GM23338 (cell line): ENCODE measurements around the gene HDDC3. TPM values are rescaled to one million over a fixed set of nuclear protein-coding genes. Genes with fewer than 3 reads are reported as not detected.

Source experiments
- ATAC-seq: fragments of 200-7000 bp; cut with Tn5 transposase; 3 replicates; pipeline ENCODE4 v1.9.1; 2020
- DNase-seq: peaks from one replicate; pipeline ENCODE4 v3.0.0-alpha.2; 2015; ENCODE audit warnings: low spot score
- H2AFZ ChIP-seq: fragments of 200-600 bp; sonication (generic); 2 replicates; pipeline ENCODE4 v1.8.0; 2016; ENCODE audit warnings: antibody characterized with exemption, mild to moderate bottlenecking, moderate library complexity
- H3F3A ChIP-seq: fragments of 200-600 bp; sonication (generic); replicated peaks from 2 replicates; pipeline ENCODE4 v1.8.0; 2017; ENCODE audit warnings: antibody characterized with exemption, mixed run types, low read depth
- H3K27ac ChIP-seq: fragments of 200-600 bp; sonication (generic); 2 replicates; pipeline ENCODE4 v1.6.1; 2016; ENCODE audit warnings: low read depth
- H3K27me3 ChIP-seq: fragments of 200-600 bp; sonication (generic); 2 replicates; pipeline ENCODE4 v1.8.0; 2016; ENCODE audit warnings: mild to moderate bottlenecking, mixed run types, moderate library complexity; ENCODE audit not compliant: insufficient read depth
- H3K36me3 ChIP-seq: fragments of 200-600 bp; sonication (generic); 2 replicates; pipeline ENCODE4 v1.8.0; 2016; ENCODE audit warnings: mild to moderate bottlenecking; ENCODE audit not compliant: insufficient read depth
- H3K4me1 ChIP-seq: fragments of 200-600 bp; sonication (generic); 2 replicates; pipeline ENCODE4 v1.8.0; 2016; ENCODE audit warnings: mild to moderate bottlenecking, moderate library complexity; ENCODE audit not compliant: insufficient read depth
- H3K4me2 ChIP-seq: fragments of 200-600 bp; sonication (generic); 2 replicates; pipeline ENCODE4 v1.7.1; 2017; ENCODE audit warnings: mixed run types
- H3K4me3 ChIP-seq: fragments of 200-600 bp; sonication (generic); 2 replicates; pipeline ENCODE4 v1.6.1; 2016; ENCODE audit warnings: mixed run types
- H3K79me2 ChIP-seq: fragments of 200-600 bp; sonication (generic); replicated peaks from 2 replicates; pipeline ENCODE4 v1.8.0; 2017; ENCODE audit warnings: mild to moderate bottlenecking; ENCODE audit not compliant: insufficient read depth
- H3K9me2 ChIP-seq: fragments of 200-600 bp; sonication (generic); 2 replicates; pipeline ENCODE4 v1.8.0; 2017; ENCODE audit not compliant: insufficient read depth
- H4K20me1 ChIP-seq: fragments of 200-600 bp; sonication (generic); replicated peaks from 2 replicates; pipeline ENCODE4 v1.8.0; 2017; ENCODE audit warnings: mild to moderate bottlenecking; ENCODE audit not compliant: insufficient read depth
- H3K27ac Mint-ChIP-seq: 2 replicates; pipeline ENCODE4 v1.8.0; 2020; ENCODE audit warnings: inconsistent platforms, mild to moderate bottlenecking, moderate library complexity, mixed read lengths
- H3K27me3 Mint-ChIP-seq: 3 replicates; pipeline ENCODE4 v1.8.0; 2022; ENCODE audit warnings: low read depth, mild to moderate bottlenecking, moderate library complexity, mixed read lengths, inconsistent platforms; ENCODE audit not compliant: insufficient read depth, poor library complexity
- H3K36me3 Mint-ChIP-seq: 3 replicates; pipeline ENCODE4 v1.8.0; 2021; ENCODE audit warnings: low read depth, mild to moderate bottlenecking, inconsistent platforms, moderate library complexity, mixed read lengths
- H3K4me1 Mint-ChIP-seq: 3 replicates; pipeline ENCODE4 v1.8.0; 2020; ENCODE audit warnings: mild to moderate bottlenecking, inconsistent platforms, mixed read lengths
- H3K4me3 Mint-ChIP-seq: 3 replicates; pipeline ENCODE4 v1.8.0; 2021; ENCODE audit warnings: moderate library complexity, mild to moderate bottlenecking, inconsistent platforms, mixed read lengths
- H3K9me3 Mint-ChIP-seq: 3 replicates; pipeline ENCODE4 v1.8.0; 2020; ENCODE audit warnings: moderate library complexity, mild to moderate bottlenecking, inconsistent platforms, mixed read lengths
- CREB1 ChIP-seq: fragments of 250-450 bp; sonication (Bioruptor Pico); IDR thresholded peaks from 2 replicates; pipeline ENCODE4 v1.5.0; 2020; ENCODE audit warnings: low read depth, mild to moderate bottlenecking, moderate library complexity
- EZH2phosphoT487 ChIP-seq: fragments of 200-600 bp; sonication (generic); IDR thresholded peaks from one replicate; pipeline ENCODE4 v1.8.1; 2018; ENCODE audit warnings: antibody characterized with exemption; ENCODE audit not compliant: unreplicated experiment
- POLR2AphosphoS5 ChIP-seq: IDR thresholded peaks from 2 replicates; pipeline ENCODE4 v1.6.1; 2016; ENCODE audit warnings: antibody characterized with exemption, low read depth
- ZNF114 ChIP-seq: fragments of 250-450 bp; sonication (Bioruptor Pico); IDR thresholded peaks from 2 replicates; pipeline ENCODE4 v1.5.0; 2020; ENCODE audit warnings: mild to moderate bottlenecking, moderate library complexity
- polyA plus RNA-seq: library from polyadenylated mRNA; unstranded; fragments of >200 nt; fragmentation: Nextera tagmentation; extraction: Ambion mirVana; gene quantifications from 2 replicates; pipeline ENCODE4 v1.2.1, GENCODE V29; 2016
- total RNA-seq: library from RNA; depleted of rRNA; stranded (reverse); fragments of >200 nt; shearing (Covaris generic); gene quantifications from 2 replicates; pipeline ENCODE4 v1.2.3, GENCODE V29; 2014
- TF ChIP-seq, protein P1 (sequence below), 2 experiments: fragments of 200-600 bp in 1 of 2; sonication (generic) in 1 of 2; conservative IDR thresholded peaks; 2 replicates each; pipeline versions ENCODE4 v1.5.1 to v1.6.1; 2016 to 2017; ENCODE audit warnings: antibody characterized with exemption in 2 of 2, low read depth in 2 of 2, mild to moderate bottlenecking in 2 of 2, moderate library complexity in 1 of 2
- TF ChIP-seq, protein P2 (sequence below): fragments of 250-450 bp; sonication (Bioruptor Pico); IDR thresholded peaks from 2 replicates; pipeline ENCODE4 v1.5.0; 2020; ENCODE audit warnings: mild to moderate bottlenecking, moderate library complexity
- TF ChIP-seq, protein P3 (sequence below): IDR thresholded peaks from 2 replicates; pipeline ENCODE4 v1.6.1; 2016; ENCODE audit warnings: antibody characterized with exemption

Gene HDDC3
- total and polyA plus RNA-seq, 2 experiments from 2014 or later, result 17.4 to 19.0 TPM

DNA sequence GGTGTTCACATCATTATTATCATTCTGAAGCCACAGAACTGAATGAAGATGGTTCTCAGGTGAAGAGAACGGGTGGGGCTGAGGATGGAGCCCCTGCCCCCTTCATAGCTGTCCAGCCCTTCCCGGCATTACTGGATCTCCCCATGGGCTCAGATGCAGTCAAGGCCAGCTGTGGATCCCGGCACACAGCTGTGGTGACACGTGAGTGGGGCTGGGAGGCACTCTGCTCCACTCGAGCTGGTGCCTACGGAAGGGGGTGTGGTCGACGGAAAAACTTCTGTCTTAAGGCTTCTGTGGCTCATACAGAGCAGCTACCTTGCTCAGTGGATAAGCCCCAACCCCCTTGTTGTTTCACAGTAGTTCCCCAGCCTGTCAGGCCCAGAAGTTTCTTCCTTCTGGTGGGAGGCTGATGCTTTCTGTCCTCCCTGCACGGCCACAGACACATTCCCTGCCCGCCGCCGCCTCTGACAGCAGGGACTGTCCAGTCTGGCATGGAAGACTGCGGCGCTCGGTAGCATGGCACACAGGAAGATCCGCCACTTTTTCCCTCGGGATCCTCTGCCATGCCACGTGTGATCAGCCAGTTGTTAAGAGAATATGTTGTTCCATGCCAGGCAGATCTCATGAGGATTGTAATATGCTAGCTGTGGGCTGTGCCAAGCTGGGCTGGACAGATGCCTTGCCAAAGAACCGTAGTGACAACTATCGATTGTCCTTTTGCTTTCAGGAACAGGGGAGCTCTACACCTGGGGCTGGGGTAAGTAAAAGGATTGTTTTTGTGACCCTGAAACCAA, 28.1 kb upstream of the HDDC3 start (continued):
- TF ChIP-seq, protein P1, sequence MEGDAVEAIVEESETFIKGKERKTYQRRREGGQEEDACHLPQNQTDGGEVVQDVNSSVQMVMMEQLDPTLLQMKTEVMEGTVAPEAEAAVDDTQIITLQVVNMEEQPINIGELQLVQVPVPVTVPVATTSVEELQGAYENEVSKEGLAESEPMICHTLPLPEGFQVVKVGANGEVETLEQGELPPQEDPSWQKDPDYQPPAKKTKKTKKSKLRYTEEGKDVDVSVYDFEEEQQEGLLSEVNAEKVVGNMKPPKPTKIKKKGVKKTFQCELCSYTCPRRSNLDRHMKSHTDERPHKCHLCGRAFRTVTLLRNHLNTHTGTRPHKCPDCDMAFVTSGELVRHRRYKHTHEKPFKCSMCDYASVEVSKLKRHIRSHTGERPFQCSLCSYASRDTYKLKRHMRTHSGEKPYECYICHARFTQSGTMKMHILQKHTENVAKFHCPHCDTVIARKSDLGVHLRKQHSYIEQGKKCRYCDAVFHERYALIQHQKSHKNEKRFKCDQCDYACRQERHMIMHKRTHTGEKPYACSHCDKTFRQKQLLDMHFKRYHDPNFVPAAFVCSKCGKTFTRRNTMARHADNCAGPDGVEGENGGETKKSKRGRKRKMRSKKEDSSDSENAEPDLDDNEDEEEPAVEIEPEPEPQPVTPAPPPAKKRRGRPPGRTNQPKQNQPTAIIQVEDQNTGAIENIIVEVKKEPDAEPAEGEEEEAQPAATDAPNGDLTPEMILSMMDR (conservative IDR thresholded peaks at IDR 0.05; ENCODE audit: low read depth in 2 of 2), result no peak
- TF ChIP-seq POLR2AphosphoS5, result no peak

DNA sequence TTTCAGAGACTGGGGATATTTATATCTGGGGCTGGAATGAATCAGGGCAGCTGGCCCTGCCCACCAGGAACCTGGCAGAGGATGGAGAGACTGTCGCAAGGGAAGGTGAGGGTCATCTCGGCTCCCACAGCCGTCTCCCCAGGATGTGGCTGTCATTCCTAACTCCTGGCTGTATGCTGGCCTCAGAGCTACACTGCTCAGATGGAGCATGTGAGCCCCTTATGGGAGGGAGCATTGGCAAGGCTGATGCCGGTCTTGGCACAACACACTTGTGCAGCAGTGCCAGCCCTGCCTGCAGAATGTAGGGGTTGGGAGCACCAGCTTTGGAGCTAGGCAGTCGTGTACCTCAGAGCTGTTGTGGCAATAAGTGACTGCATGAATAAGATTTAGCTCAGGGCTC, 27.5 kb upstream of the HDDC3 start:
- TF ChIP-seq, protein P2, sequence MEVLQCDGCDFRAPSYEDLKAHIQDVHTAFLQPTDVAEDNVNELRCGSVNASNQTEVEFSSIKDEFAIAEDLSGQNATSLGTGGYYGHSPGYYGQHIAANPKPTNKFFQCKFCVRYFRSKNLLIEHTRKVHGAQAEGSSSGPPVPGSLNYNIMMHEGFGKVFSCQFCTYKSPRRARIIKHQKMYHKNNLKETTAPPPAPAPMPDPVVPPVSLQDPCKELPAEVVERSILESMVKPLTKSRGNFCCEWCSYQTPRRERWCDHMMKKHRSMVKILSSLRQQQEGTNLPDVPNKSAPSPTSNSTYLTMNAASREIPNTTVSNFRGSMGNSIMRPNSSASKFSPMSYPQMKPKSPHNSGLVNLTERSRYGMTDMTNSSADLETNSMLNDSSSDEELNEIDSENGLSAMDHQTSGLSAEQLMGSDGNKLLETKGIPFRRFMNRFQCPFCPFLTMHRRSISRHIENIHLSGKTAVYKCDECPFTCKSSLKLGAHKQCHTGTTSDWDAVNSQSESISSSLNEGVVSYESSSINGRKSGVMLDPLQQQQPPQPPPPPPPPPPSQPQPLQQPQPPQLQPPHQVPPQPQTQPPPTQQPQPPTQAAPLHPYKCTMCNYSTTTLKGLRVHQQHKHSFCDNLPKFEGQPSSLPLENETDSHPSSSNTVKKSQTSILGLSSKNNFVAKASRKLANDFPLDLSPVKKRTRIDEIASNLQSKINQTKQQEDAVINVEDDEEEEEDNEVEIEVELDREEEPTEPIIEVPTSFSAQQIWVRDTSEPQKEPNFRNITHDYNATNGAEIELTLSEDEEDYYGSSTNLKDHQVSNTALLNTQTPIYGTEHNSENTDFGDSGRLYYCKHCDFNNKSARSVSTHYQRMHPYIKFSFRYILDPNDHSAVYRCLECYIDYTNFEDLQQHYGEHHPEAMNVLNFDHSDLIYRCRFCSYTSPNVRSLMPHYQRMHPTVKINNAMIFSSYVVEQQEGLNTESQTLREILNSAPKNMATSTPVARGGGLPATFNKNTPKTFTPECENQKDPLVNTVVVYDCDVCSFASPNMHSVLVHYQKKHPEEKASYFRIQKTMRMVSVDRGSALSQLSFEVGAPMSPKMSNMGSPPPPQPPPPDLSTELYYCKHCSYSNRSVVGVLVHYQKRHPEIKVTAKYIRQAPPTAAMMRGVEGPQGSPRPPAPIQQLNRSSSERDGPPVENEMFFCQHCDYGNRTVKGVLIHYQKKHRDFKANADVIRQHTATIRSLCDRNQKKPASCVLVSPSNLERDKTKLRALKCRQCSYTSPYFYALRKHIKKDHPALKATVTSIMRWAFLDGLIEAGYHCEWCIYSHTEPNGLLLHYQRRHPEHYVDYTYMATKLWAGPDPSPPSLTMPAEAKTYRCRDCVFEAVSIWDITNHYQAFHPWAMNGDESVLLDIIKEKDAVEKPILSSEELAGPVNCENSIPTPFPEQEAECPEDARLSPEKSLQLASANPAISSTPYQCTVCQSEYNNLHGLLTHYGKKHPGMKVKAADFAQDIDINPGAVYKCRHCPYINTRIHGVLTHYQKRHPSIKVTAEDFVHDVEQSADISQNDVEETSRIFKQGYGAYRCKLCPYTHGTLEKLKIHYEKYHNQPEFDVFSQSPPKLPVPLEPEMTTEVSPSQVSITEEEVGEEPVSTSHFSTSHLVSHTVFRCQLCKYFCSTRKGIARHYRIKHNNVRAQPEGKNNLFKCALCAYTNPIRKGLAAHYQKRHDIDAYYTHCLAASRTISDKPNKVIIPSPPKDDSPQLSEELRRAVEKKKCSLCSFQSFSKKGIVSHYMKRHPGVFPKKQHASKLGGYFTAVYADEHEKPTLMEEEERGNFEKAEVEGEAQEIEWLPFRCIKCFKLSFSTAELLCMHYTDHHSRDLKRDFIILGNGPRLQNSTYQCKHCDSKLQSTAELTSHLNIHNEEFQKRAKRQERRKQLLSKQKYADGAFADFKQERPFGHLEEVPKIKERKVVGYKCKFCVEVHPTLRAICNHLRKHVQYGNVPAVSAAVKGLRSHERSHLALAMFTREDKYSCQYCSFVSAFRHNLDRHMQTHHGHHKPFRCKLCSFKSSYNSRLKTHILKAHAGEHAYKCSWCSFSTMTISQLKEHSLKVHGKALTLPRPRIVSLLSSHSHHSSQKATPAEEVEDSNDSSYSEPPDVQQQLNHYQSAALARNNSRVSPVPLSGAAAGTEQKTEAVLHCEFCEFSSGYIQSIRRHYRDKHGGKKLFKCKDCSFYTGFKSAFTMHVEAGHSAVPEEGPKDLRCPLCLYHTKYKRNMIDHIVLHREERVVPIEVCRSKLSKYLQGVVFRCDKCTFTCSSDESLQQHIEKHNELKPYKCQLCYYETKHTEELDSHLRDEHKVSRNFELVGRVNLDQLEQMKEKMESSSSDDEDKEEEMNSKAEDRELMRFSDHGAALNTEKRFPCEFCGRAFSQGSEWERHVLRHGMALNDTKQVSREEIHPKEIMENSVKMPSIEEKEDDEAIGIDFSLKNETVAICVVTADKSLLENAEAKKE (CRISPR knock-in tag), result no peak
- TF ChIP-seq ZNF114 (CRISPR knock-in tag) (no peak), CREB1 (CRISPR knock-in tag) (no peak), EZH2phosphoT487 (no peak)
- TF ChIP-seq, protein P3, sequence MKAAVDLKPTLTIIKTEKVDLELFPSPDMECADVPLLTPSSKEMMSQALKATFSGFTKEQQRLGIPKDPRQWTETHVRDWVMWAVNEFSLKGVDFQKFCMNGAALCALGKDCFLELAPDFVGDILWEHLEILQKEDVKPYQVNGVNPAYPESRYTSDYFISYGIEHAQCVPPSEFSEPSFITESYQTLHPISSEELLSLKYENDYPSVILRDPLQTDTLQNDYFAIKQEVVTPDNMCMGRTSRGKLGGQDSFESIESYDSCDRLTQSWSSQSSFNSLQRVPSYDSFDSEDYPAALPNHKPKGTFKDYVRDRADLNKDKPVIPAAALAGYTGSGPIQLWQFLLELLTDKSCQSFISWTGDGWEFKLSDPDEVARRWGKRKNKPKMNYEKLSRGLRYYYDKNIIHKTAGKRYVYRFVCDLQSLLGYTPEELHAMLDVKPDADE, result no peak
- peaks cover 46% of the 10 kb centered on the region for H3K36me3 Mint-ChIP-seq
- no peak overlapping the region for H3K27ac Mint-ChIP-seq
- Histone ChIP-seq H3K27ac (no peak overlapping the region), H3K36me3 (peaks cover 14% of the 10 kb centered on the region; the same call in 1 of the 2 replicates), H3K9me2 (no peaks in the 10 kb centered on the region), H4K20me1 (peaks cover 11% of the 10 kb centered on the region; the same call in 1 of the 2 replicates), H3K4me1 (peaks cover 13% of the 10 kb centered on the region), H3K4me3 (no peak overlapping the region), H3K79me2 (no peaks in the 10 kb centered on the region), H3K4me2 (no peak overlapping the region), H3K27me3 (no peaks in the 10 kb centered on the region), H2AFZ (no peak overlapping the region), H3F3A (peaks cover 12% of the 10 kb centered on the region; the same call in 1 of the 2 replicates)
- H3K9me3 Mint-ChIP-seq, result no peaks in the 10 kb centered on the region; the same call in 2 of the 3 replicates
- no peak overlapping the region for H3K4me3 Mint-ChIP-seq
- ATAC-seq, result no peak
- DNase-seq, result no peak
- peaks cover 10% of the 10 kb centered on the region for H3K4me1 Mint-ChIP-seq
- peaks cover 19% of the 10 kb centered on the region for H3K27me3 Mint-ChIP-seq
